B cell (primary cell): Measurements from ENCODE around the gene NDUFV2.

Experiments used
- CTCF ChIP-seq: fragments of 200-600 bp; IDR thresholded peaks from one replicate; pipeline ENCODE4 v1.8.0; 2022; ENCODE audit warnings: antibody characterized with exemption, mild to moderate bottlenecking
- EZH2 ChIP-seq: IDR thresholded peaks from 2 replicates; pipeline ENCODE4 v1.6.1; 2012; ENCODE audit warnings: borderline replicate concordance, low read depth, mild to moderate bottlenecking, moderate library complexity, low read length; ENCODE audit not compliant: insufficient read depth, poor library complexity, severe bottlenecking

- TF ChIP-seq CTCF (no peak), EZH2 (no peak)
These were observed 15.7 kb downstream of the NDUFV2 start for GRCh38 chr18:9117980-9118841.
